22Rv1 (cell line): ENCODE data around the gene DDR2.

ENCODE experiments used
- CTCF ChIP-seq: fragments of 450-650 bp; IDR thresholded peaks from 2 replicates; pipeline ENCODE4 v1.5.1; 2017; ENCODE audit warnings: mild to moderate bottlenecking
- ZFX ChIP-seq: fragments of 450-650 bp; IDR thresholded peaks from 2 replicates; pipeline ENCODE4 v1.6.1; 2017; ENCODE audit warnings: antibody characterized with exemption, borderline replicate concordance

- TF ChIP-seq CTCF (no peak), ZFX (no peak)
Measured at GRCh38 chr1:162612606-162613400, 19.5 kb upstream of the DDR2 start.
